Measurements from ENCODE around the gene MAPK8IP3. TPM values are rescaled to one million over a fixed set of nuclear protein-coding genes. Genes with fewer than 3 reads are reported as not detected.

The MAPK8IP3 gene
- 10 to 100 TPM; 46.5 to 50.7 TPM for total RNA-seq

DNA sequence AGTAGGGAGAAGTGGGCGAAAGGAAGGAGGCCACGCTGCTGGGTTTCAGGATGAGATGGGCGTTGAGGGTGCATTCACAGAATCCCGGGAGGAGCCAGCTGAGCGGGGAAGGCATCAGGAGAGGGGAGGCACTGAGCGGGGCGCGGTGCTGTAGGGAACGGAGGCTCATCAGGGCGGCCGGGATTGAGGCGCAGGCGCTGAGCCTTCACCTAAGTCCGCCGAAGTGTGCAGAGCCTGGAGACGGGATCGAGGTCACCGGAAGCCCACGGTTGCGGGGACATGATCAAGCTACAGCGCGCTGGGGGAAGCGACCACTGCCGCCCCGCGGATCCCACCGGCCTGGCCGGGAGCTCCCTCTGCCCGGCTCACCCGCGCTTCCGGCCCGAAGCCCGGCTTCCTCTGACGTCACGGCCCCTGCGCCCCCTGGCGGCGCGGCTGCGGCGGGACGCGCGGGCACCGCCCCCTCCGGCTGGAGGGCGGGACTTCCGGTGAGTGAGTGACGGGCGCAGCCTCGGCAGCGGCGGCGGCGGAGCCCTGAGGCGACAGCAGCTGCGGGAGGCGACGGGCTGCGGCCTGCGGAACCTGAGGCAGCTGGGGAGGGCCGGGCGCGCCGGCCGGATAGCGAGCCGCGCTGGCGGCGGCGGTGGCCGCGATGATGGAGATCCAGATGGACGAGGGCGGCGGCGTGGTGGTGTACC lies at the start of gene MAPK8IP3:
MAPK8IP3 (plus strand) TSS at position 508 of the 698 bp plus-strand sequence; CDS start at position 653, 145 bp downstream.
- H3K27ac Mint-ChIP-seq = peak within 1 kb of the TSS; percentile 92
- H3K27me3 Mint-ChIP-seq (ENCODE audit: low read depth) = no peaks in the 10 kb centered on the region
- peaks cover 4% of the 10 kb centered on the region for H3K36me3 Mint-ChIP-seq (ENCODE audit: low read depth)
- H3K4me1 Mint-ChIP-seq (ENCODE audit: low read depth) = peaks cover 32% of the 10 kb centered on the region
- DNase-seq = peak; percentile 91
- CTCF ChIA-PET = interaction anchor here (0.6 to 2.1 kb wide), 16 partner anchors 22 to 795 kb away, joined by 3 to 10 read pairs (median 3); partner anchors contain the start of genes EME2, JPT2, MRPS34 and NUBP2
- intact Hi-C loops (cut with micrococcal nuclease) = loop anchor here (1.0 to 5.0 kb wide), 6 partner anchors 28 to 285 kb away; partner anchors contain the start of genes CLCN7, CRAMP1, EME2 and IFT140
- H3K9me3 Mint-ChIP-seq = no peaks in the 10 kb centered on the region
- peak within 1 kb of the TSS; percentile 98 for H3K4me3 Mint-ChIP-seq

DNA sequence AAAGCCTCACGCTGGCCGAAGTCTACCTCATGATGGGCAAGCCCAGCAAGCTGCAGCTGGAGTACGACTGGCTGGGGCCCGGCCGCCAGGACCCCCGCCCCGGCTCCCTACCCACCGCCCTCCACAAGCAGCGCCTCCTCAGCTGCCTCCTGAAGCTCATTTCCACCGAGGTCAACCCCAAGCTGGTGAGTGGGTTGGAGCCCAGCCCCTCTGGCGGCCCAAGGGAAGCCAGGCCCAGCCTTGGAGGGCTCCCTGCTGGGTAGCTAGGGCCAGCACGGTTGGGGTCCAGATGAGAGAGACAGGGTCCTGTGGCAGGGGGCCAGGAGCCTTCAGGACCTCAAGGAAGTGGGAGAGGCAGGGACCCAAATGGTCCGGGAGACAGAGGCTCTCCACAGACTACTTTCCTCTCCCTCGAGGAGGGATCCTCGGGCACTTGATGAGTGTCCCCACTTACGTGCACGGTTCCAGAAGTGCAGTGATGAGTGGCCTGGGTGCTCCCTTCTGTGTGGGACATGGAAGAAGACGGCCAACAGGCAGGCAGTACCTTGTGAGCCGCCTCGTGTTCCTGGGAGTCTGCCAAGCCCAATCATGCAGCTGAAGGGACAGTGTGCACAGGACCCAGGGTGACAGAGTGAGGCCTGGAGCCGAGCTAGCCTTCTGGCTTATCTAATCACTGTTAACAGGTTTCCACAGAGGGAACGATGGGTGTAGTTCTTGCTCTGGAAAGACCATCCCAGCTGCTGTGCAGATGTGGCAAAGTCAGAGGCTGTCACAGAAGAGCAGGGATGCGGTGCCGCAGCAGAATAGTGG lies 49.0 kb upstream of the MAPK8IP3 start:
- no peaks in the 10 kb centered on the region for H3K4me1 Mint-ChIP-seq (ENCODE audit: low read depth)
- peaks cover 17% of the 10 kb centered on the region for H3K36me3 Mint-ChIP-seq (ENCODE audit: low read depth)
- no peak overlapping the region for H3K27ac Mint-ChIP-seq

GRCh38 chr16:1657841-1658240 lies 48.2 kb upstream of the MAPK8IP3 start:
- no peak for DNase-seq
- Mint-ChIP-seq H3K36me3 (ENCODE audit: low read depth) (peaks cover 17% of the 10 kb centered on the region), H3K9me3 (no peaks in the 10 kb centered on the region), H3K27me3 (ENCODE audit: low read depth) (no peaks in the 10 kb centered on the region), H3K27ac (no peak overlapping the region), H3K4me1 (ENCODE audit: low read depth) (no peaks in the 10 kb centered on the region), H3K4me3 (no peak overlapping the region)
- intact Hi-C loops (cut with micrococcal nuclease) = no loop called here
- CTCF ChIA-PET = no interaction called here

More for the DNA sequence above, 49.0 kb upstream of the MAPK8IP3 start:
- CTCF ChIA-PET = no interaction called here
- Mint-ChIP-seq H3K27me3 (ENCODE audit: low read depth) (no peaks in the 10 kb centered on the region), H3K9me3 (no peaks in the 10 kb centered on the region), H3K4me3 (no peak overlapping the region)
- DNase-seq = no peak
- intact Hi-C loops (cut with micrococcal nuclease) = no loop called here

DNA sequence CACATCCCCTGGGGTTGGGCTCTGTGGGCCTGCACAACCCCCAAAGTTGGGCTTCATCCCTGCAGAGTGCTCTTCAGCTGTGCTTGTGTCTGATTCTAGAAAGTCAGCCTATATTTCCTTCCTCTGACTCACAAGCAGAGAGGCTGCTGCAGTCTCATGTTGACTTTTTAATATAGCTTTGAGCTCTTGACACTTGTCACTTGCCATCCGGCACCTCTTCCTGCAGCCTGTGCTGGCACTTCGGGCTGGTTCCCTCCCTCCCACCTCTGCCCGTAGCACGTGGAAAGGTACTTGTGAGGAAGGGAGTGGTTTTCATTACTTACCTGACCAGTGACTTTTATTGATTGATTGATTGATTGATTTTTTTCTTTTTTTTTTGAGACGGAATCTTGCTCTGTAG lies 47.0 kb upstream of the MAPK8IP3 start:
- CTCF ChIA-PET = interaction anchor here (0.6 kb wide), 1 partner anchor 142 kb away, joined by 4 read pairs; no protein-coding TSS in a partner anchor
- Mint-ChIP-seq H3K4me1 (ENCODE audit: low read depth) (no peaks in the 10 kb centered on the region), H3K27me3 (ENCODE audit: low read depth) (no peaks in the 10 kb centered on the region), H3K27ac (no peak overlapping the region), H3K9me3 (no peaks in the 10 kb centered on the region), H3K4me3 (no peak overlapping the region), H3K36me3 (ENCODE audit: low read depth) (peaks cover 15% of the 10 kb centered on the region)
- DNase-seq = no peak
- intact Hi-C loops (cut with micrococcal nuclease) = no loop called here

GRCh38 chr16:1661826-1662225 lies 44.2 kb upstream of the MAPK8IP3 start:
- CTCF ChIA-PET = no interaction called here
- no peaks in the 10 kb centered on the region for H3K9me3 Mint-ChIP-seq
- H3K36me3 Mint-ChIP-seq (ENCODE audit: low read depth) = peaks cover 8% of the 10 kb centered on the region
- H3K27ac Mint-ChIP-seq = peak overlapping the region; percentile 36
- no peak for DNase-seq
- intact Hi-C loops (cut with micrococcal nuclease) = no loop called here
- H3K27me3 Mint-ChIP-seq (ENCODE audit: low read depth) = no peaks in the 10 kb centered on the region
- no peaks in the 10 kb centered on the region for H3K4me1 Mint-ChIP-seq (ENCODE audit: low read depth)
- H3K4me3 Mint-ChIP-seq = no peak overlapping the region

DNA sequence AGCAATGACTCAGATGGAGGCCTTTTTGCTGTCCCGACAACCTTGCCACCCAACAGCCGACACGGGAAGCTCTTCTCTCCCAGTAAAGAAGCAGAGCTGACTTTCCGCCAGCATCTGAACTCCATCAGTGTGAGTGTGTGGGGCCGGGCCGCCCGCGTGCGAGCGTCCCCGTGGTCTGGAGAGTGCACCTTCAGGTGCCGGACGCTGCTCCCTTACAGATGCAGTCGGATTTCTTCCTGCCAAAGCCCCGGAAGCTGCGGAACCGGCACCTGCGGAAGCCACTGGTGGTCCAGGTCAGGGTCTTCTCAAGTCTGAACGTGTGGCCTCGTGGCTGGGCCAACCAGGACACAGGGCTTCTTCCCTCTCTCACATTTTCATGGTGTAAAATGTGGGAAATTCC lies 43.5 kb upstream of the MAPK8IP3 start:
- intact Hi-C loops (cut with micrococcal nuclease) = no loop called here
- CTCF ChIA-PET = no interaction called here
- no peak for DNase-seq
- H3K27ac Mint-ChIP-seq = no peak overlapping the region
- no peaks in the 10 kb centered on the region for H3K27me3 Mint-ChIP-seq (ENCODE audit: low read depth)
- H3K4me1 Mint-ChIP-seq (ENCODE audit: low read depth) = no peaks in the 10 kb centered on the region
- no peak overlapping the region for H3K4me3 Mint-ChIP-seq
- no peaks in the 10 kb centered on the region for H3K9me3 Mint-ChIP-seq
- H3K36me3 Mint-ChIP-seq (ENCODE audit: low read depth) = peaks cover 8% of the 10 kb centered on the region

GRCh38 chr16:1665829-1666228 lies 40.2 kb upstream of the MAPK8IP3 start:
- intact Hi-C loops (cut with micrococcal nuclease) = no loop called here
- peaks cover 16% of the 10 kb centered on the region for H3K36me3 Mint-ChIP-seq (ENCODE audit: low read depth)
- no peaks in the 10 kb centered on the region for H3K27me3 Mint-ChIP-seq (ENCODE audit: low read depth)

GRCh38 chr16:1666316-1666715 lies 39.7 kb upstream of the MAPK8IP3 start:
- Mint-ChIP-seq H3K36me3 (ENCODE audit: low read depth) (peaks cover 20% of the 10 kb centered on the region), H3K27ac (no peak overlapping the region), H3K9me3 (no peaks in the 10 kb centered on the region), H3K4me1 (ENCODE audit: low read depth) (no peaks in the 10 kb centered on the region), H3K4me3 (no peak overlapping the region), H3K27me3 (ENCODE audit: low read depth) (no peaks in the 10 kb centered on the region)
- CTCF ChIA-PET = no interaction called here
- DNase-seq = no peak
- intact Hi-C loops (cut with micrococcal nuclease) = no loop called here

More at GRCh38 chr16:1665829-1666228, 40.2 kb upstream of the MAPK8IP3 start:
- no peaks in the 10 kb centered on the region for H3K4me1 Mint-ChIP-seq (ENCODE audit: low read depth)
- no peak overlapping the region for H3K4me3 Mint-ChIP-seq
- CTCF ChIA-PET = no interaction called here
- DNase-seq = no peak
- no peaks in the 10 kb centered on the region for H3K9me3 Mint-ChIP-seq
- no peak overlapping the region for H3K27ac Mint-ChIP-seq

DNA sequence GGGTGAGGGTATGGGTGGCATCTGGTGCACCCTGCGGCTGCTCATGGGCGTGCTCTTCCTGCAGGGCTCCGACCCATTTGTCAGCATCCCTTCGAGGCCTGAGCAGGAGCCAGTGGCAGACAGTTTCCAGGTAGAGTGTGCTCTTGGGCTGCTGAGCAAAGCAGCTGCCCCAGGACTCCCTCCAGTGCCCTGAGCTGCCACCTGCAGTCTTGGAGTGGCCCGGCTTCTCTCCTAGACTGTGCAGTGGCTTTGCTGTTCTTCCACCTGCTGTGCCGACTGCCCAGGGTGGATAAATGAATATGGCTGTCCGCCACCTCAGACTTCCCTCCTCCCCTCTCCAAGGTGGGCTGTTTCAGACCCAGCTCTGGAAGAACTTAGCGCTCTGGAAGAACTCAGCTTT lies 38.7 kb upstream of the MAPK8IP3 start:
- Mint-ChIP-seq H3K4me3 (no peak overlapping the region), H3K27me3 (ENCODE audit: low read depth) (no peaks in the 10 kb centered on the region), H3K9me3 (no peaks in the 10 kb centered on the region), H3K27ac (no peak overlapping the region), H3K4me1 (ENCODE audit: low read depth) (no peaks in the 10 kb centered on the region), H3K36me3 (ENCODE audit: low read depth) (peaks cover 23% of the 10 kb centered on the region)
- no peak for DNase-seq
- intact Hi-C loops (cut with micrococcal nuclease) = no loop called here
- CTCF ChIA-PET = no interaction called here

- no peaks in the 10 kb centered on the region for H3K4me1 Mint-ChIP-seq (ENCODE audit: low read depth)
- intact Hi-C loops (cut with micrococcal nuclease) = no loop called here
- no peak overlapping the region for H3K27ac Mint-ChIP-seq
- H3K4me3 Mint-ChIP-seq = no peak overlapping the region
- H3K27me3 Mint-ChIP-seq (ENCODE audit: low read depth) = no peaks in the 10 kb centered on the region
- peaks cover 24% of the 10 kb centered on the region for H3K36me3 Mint-ChIP-seq (ENCODE audit: low read depth)
- CTCF ChIA-PET = interaction anchor here (0.8 kb wide), 1 partner anchor 38 kb away, joined by 3 read pairs; the partner anchor contains the start of gene MAPK8IP3
- DNase-seq = no peak
- H3K9me3 Mint-ChIP-seq = no peaks in the 10 kb centered on the region
Measured at GRCh38 chr16:1667916-1668315, 38.1 kb upstream of the MAPK8IP3 start.

DNA sequence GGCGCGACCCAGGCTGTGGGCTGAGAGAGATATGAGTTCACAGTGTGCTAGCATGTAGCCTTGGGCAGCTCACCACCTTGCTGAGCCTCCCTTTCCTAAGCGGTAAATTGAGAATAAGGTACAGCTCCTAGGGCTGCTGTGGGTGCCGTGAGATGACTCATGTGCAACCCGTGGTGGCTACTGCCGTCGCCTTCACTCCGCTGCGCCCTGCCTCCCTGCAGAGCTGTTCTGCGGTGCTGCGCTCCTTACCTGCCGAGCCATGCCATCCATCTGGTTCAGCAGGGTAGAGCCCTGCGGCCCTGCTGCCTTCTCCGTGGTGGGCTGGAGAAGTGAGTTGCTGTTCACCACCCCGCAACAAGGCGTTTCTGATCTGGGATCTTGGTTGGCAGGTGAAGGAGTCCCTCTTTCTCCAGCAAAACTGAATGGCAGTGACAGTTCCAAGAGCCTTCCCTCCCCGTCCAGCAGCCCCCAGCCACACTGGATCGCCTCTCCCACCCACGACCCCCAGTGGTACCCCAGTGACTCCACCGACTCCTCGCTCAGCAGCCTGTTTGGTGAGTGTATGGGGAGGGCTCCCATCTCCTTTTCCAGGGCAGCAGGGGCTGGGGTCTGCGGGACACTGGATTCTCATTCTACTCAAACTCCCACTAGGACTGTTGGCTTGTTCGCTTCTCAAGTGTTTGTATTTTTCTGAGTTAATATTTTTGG lies 37.2 kb upstream of the MAPK8IP3 start:
- no peaks in the 10 kb centered on the region for H3K4me1 Mint-ChIP-seq (ENCODE audit: low read depth)
- intact Hi-C loops (cut with micrococcal nuclease) = no loop called here
- CTCF ChIA-PET = interaction anchor here (0.8 kb wide), 1 partner anchor 37 kb away, joined by 3 read pairs; the partner anchor contains the start of gene MAPK8IP3
- no peaks in the 10 kb centered on the region for H3K27me3 Mint-ChIP-seq (ENCODE audit: low read depth)
- no peak overlapping the region for H3K4me3 Mint-ChIP-seq
- H3K27ac Mint-ChIP-seq = no peak overlapping the region
- peaks cover 26% of the 10 kb centered on the region for H3K36me3 Mint-ChIP-seq (ENCODE audit: low read depth)
- DNase-seq = no peak
- no peaks in the 10 kb centered on the region for H3K9me3 Mint-ChIP-seq

DNA sequence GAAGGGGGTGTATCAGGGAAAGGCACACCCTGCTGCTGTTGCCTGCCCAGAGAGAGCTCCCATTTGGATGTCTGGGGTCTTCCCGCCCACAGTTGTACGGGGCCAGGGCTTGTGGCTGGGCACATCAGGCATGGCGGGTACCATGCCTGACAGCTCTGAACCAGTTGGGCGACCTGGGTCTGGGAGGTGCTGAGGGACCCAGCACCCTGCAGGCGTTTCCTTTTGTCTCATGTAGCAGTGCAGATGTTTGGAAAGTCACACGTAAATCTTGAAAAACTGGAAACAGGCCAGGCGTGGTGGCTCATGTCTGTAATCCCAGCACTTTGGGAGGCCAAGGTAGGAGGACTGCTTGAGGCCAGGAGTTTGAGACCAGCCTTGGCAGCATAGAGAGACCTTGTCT lies 36.3 kb upstream of the MAPK8IP3 start:
- no peak overlapping the region for H3K4me3 Mint-ChIP-seq
- CTCF ChIA-PET = no interaction called here
- H3K36me3 Mint-ChIP-seq (ENCODE audit: low read depth) = peaks cover 26% of the 10 kb centered on the region
- intact Hi-C loops (cut with micrococcal nuclease) = loop anchor here (10.0 kb wide), 1 partner anchor 335 kb away; the partner anchor contains the start of gene BAIAP3
- H3K27ac Mint-ChIP-seq = no peak overlapping the region
- no peaks in the 10 kb centered on the region for H3K9me3 Mint-ChIP-seq
- H3K4me1 Mint-ChIP-seq (ENCODE audit: low read depth) = no peaks in the 10 kb centered on the region
- no peaks in the 10 kb centered on the region for H3K27me3 Mint-ChIP-seq (ENCODE audit: low read depth)
- DNase-seq = no peak

Data from activated naive CD4-positive, alpha-beta T cell treated with anti-CD3 and anti-CD28 coated beads for 36 hours (primary cell).